GM21528 (cell line): ENCODE data around the gene PODXL2.

ENCODE experiments used
- ATAC-seq: cut with Tn5 transposase; IDR thresholded peaks from one replicate; pipeline ENCODE4 v1.9.1; 2021; ENCODE audit warnings: mild to moderate bottlenecking, moderate library complexity; ENCODE audit not compliant: unreplicated experiment, low FRiP score

The PODXL2 gene

DNA sequence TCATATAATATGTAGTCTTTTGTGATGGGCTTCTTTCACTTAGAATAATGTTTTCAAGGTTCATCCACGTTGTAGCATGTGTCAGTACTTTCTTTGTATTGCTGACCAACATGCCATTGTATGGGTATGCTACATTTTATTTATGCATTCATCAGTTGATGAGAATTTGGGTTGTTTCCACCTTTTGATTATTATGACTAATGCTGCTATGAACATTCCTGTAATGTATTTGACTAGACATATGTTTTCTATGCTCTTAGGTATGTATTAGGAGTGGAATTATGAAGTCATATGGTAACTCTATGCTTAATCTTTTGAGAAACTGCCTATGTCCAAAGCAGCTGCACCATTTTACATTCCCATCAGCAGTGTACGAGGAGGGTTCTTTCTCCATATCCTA lies 3.2 kb upstream of the PODXL2 start:
- ATAC-seq: no peak

DNA sequence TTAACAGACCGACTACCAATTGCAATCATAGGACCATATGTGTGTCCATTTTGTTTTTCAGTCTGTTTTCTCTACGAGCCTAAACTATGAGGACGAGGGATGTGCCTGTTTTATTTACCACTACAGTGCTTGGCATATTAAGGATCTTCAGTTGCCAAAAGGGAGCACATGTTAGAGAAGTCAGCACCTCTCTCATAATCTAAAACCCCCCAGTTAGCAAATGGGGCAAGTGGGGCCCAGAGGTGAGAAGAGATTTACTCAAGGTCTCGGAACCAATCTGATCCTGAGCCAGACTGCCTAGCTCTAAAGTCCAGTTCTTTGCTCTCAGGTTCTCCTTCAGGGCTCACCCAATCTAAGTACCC lies 578 bp upstream of the PODXL2 start:
- no peak for ATAC-seq

GRCh38 chr3:127629467-127630403 lies 750 bp downstream of the PODXL2 start:
- no peak for ATAC-seq

DNA sequence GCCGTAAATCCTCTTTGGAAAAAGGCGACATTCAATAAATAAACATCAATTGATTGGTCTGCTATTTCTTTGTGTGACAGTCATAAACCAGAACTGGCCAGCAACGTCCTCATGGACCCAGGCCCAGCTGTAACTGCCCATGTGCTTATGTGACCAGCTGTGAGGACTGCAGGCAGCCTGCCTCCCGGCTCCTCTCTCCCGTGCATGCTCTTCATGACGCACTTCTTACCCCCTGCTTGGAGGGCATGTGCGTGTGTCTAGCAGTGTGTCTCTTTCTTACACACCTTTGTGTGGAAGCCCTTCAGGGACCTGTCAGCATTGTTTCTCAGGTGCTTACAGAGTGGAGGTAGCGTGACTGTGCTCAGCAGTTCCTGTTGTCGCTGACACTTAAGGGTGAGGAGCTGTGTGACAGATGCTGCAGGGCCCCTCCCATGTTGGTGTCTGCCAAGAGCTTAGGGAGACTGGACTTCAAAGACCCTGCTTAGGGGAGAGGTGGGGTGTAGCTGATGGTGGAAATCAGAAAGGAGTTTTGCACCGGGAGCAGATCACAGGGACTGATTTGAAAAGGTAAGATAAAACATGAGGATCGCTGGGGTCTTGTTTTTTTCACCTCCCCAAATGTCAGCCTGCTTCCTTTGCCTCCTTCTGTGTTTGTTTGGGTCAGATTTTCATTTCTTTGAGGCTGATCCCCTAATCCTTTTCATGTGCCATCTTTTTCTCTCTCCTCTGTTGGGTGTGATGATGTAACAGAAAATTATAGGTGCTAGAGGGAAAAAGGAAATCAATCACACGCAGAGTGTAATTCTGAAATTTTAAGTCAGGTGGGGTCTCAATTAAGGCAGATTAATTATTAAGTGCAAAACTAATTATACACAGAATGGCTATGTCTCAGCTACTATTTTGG lies 2.1 kb downstream of the PODXL2 start:
- no peak for ATAC-seq

GRCh38 chr3:127632035-127632820 lies 3.2 kb downstream of the PODXL2 start:
- no peak for ATAC-seq

- ATAC-seq: no peak
These were observed 5.7 kb downstream of the PODXL2 start for GRCh38 chr3:127634653-127635052.

- ATAC-seq: no peak
These were observed 8.6 kb downstream of the PODXL2 start for GRCh38 chr3:127637546-127637945.

DNA sequence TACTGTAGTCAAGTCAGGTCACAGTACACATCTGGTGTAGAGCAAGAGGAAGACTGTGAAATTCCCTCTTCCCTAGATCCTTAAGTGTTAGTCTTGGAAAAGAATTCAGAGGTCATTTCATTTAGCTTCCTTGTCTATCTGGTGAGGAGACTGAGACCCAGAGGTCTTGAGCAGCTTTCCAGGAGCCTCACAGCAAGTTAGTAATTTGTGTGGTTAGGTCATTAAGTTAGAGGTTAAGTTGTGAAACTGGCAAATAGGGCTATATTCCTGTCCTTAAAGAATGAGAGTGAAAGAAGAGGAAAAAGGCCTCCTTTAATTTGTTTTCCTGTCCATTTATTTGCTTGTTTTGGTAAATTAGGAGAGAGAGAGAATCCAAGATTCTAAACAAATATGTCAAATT lies 9.0 kb downstream of the PODXL2 start:
- ATAC-seq: no peak

GRCh38 chr3:127639173-127640041 lies 10.4 kb downstream of the PODXL2 start:
- no peak for ATAC-seq

DNA sequence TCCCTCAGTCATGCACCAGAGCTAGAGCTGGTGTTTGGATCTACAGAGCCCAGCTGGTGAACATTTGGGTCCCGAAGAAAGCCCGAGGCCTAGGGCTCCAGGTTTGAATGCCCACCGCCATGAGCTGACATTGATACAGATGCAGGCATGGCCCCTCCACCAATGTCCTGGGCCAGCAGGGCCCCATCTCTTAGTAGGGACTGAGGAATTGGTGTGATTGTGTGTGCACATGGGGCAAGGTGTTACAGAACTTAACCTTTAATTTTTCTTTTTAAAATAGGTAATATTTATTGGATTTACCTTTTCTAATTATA lies 11.0 kb downstream of the PODXL2 start:
- no peak for ATAC-seq

GRCh38 chr3:127644641-127645370 lies 15.8 kb downstream of the PODXL2 start:
- ATAC-seq: no peak

GRCh38 chr3:127645371-127646015 lies 16.5 kb downstream of the PODXL2 start:
- ATAC-seq: no peak

- ATAC-seq: no peak
These were observed 17.6 kb downstream of the PODXL2 start for GRCh38 chr3:127646501-127647046.

DNA sequence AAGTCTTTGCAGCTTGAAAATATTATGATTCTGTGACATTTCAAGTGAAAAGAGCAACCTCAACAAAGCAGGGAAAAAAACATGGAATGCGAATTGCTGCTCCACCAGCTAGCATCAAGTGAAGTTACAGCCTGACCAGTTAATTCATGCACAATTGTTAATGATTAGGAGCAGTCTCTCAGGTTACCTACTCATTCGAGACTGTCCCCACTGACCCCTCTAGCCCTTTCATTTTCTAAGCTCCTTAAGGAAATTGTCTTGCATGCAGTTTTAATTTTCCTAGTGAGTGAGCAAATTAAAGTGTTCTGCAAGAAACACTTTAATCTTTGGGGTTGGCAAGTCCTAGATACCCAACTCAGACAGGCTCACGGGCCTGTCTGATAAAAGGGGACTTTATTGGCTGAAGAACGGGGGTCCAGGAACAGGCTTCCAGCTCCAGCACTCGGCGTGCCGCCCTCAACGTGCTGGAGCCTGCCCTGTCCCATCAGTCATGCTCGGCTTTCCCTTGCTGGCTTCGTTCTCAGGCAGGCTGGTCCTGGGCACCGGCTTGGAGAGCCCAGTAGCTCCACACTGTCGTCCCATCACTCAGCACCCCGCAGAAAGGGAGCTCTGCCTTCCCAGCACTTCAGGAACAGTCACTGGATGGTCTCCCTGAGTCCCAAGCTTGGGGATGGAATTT lies 18.3 kb downstream of the PODXL2 start:
- ATAC-seq: no peak

- ATAC-seq: no peak
These were observed 18.8 kb downstream of the PODXL2 start for GRCh38 chr3:127647845-127648204.

- no peak for ATAC-seq
These were observed 21.3 kb downstream of the PODXL2 start for GRCh38 chr3:127650236-127650635.

DNA sequence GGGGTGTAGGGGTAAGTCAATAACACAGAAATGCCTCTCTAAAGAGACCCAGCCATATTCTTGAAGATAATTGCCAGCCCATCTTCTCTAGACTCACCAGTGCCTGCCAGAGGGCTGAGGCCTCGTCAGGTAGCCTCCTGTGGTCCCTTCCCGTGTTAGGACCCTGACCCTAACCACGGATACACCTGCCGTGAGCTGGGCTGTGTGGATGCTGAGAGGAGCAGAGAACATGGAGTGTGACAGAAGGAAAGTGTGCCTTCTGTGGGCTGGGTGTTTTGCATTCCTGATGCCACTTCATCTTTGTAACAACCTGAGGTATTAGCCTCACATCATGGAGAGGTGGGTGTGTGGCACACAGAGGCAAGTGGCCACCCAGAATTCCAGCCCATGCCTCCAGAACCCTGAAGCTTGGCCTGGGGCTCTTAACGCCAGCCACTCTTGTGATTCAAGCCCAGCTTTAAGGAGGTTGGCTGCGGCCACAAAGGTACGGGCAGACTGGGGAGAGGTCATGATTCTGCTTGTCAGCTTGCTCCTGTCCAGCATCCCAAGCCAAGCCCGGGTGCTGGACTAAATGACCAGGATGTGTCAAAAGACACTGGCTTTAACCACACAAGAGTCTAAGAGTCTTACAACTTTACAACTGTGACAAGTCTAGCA lies 22.7 kb downstream of the PODXL2 start:
- ATAC-seq: no peak
